ENCODE results near the gene TAF1C.

The TAF1C gene

DNA sequence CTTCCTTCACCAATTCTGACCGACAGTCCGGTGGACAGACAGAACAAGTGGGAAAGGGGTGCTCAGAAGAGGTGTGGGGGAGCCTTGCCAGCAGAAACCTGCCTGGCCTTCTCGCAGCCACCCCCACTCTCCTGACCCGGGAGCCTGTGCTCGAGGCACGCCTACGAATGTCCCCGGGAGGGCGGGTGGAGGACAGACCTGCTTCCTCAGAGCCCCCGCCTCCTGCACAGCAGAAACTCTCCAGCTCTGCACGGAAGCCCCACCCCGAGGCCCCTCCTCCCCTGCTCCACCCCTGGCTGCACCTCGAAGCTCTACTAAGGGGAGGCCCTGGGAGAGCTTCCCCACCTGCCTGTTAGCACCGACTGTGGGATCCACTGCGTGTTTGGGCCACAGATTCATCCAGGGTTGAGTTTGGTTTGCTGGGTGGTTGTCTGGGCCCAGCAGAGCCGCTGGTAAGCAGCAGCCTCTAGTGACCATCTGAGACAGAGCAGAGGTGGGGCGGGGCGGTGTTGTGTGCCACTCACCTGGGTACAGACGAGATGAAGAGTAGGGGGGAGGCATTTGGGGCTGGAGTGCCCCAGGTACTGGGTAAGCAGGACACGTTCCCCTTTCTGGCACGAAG lies 6.2 kb downstream of the TAF1C start:
- no peak for TF ChIP-seq CTCF (IDR thresholded peaks at IDR 0.05; ENCODE audit: low read depth, low read length, missing control alignments)
- no peak overlapping the region for H3K4me3 ChIP-seq (replicated peaks; ENCODE audit: low read depth, low read length)
- no peak for DNase-seq (ENCODE audit: extremely low read depth, low read depth)

DNA sequence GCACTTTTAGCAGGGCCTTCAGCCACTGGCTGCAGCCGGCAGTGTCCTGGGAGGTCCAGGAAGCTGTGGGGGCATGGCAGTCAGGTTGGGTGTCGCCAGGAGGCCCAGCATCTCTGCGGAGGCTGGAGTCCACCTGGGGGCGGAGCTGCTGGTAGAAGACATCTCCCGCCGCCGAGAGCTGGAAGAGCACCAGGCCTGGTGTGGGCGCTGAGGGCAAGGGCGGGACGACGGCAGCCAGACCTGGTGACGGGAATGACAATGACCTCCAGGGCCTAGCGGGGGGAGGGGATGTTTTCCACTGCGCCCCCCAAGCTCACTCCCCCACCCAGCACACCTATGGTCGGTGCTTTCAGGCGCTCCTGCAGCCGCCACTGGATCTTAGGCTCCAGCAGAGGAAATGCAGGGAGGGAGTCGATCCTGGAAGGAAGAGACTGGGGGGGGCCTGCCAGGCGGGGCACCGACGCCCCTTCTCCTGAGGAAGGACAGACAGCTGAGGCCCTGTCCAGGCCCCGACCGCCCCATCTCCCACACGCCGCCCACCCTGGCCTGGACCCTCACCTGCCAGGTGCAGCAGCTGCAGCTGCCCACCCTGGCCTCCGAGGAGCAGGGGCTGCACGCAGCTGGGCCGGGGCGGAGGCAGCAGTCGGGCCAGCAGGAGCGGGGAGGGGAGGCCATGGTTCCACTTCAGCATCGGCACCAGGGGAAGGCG lies 7.1 kb downstream of the TAF1C start:
- H3K4me3 ChIP-seq (replicated peaks; ENCODE audit: low read depth, low read length), result no peak overlapping the region
- no peak for DNase-seq (ENCODE audit: extremely low read depth, low read depth)
- no peak for TF ChIP-seq CTCF (IDR thresholded peaks at IDR 0.05; ENCODE audit: low read depth, low read length, missing control alignments)

- DNase-seq (ENCODE audit: extremely low read depth, low read depth), result no peak
- no peak for TF ChIP-seq CTCF (IDR thresholded peaks at IDR 0.05; ENCODE audit: low read depth, low read length, missing control alignments)
- H3K4me3 ChIP-seq (replicated peaks; ENCODE audit: low read depth, low read length), result no peak overlapping the region
These were observed 7.8 kb downstream of the TAF1C start for GRCh38 chr16:84178892-84179611.

GRCh38 chr16:84178146-84178765 lies 8.6 kb downstream of the TAF1C start:
- H3K4me3 ChIP-seq (replicated peaks; ENCODE audit: low read depth, low read length), result no peak overlapping the region
- no peak for DNase-seq (ENCODE audit: extremely low read depth, low read depth)
- TF ChIP-seq CTCF (IDR thresholded peaks at IDR 0.05; ENCODE audit: low read depth, low read length, missing control alignments), result no peak

GRCh38 chr16:84177741-84178073 lies 9.2 kb downstream of the TAF1C start:
- no peak overlapping the region for H3K4me3 ChIP-seq (replicated peaks; ENCODE audit: low read depth, low read length)
- DNase-seq (ENCODE audit: extremely low read depth, low read depth), result no peak
- no peak for TF ChIP-seq CTCF (IDR thresholded peaks at IDR 0.05; ENCODE audit: low read depth, low read length, missing control alignments)

GRCh38 chr16:84176192-84177053 lies 10.4 kb downstream of the TAF1C start:
- DNase-seq (ENCODE audit: extremely low read depth, low read depth), result no peak
- no peak for TF ChIP-seq CTCF (IDR thresholded peaks at IDR 0.05; ENCODE audit: low read depth, low read length, missing control alignments)
- no peak overlapping the region for H3K4me3 ChIP-seq (replicated peaks; ENCODE audit: low read depth, low read length)
